ENCODE measurements around the gene CERS5. TPM values are rescaled to one million over a fixed set of nuclear protein-coding genes. Genes with fewer than 3 reads are reported as not detected.

Gene CERS5
- polyA plus RNA-seq, 1 of the 3 experiments (the other 2 are of a cell fraction) = 56.9 TPM

- H3K27me3 ChIP-seq (ENCODE audit: insufficient read depth) = no peaks in the 10 kb centered on the region
- no peak overlapping the region for H3K27ac ChIP-seq (ENCODE audit: low read depth in 2 of 2, low read length in 1 of 2)
- no peak overlapping the region for H3K4me3 ChIP-seq (ENCODE audit: low read depth in 2 of 2, low read length in 1 of 2)
- H3F3A ChIP-seq (replicated peaks; ENCODE audit: insufficient read depth) = peaks cover 74% of the 10 kb centered on the region
- H3K4me1 ChIP-seq (ENCODE audit: control insufficient read depth in 1 of 2, insufficient read depth in 2 of 2, low read depth in 1 of 2, low read length in 1 of 2) = peaks cover 8 to 51% of the 10 kb centered on the region in 2 experiments
- no peak overlapping the region for H3K9ac ChIP-seq
- 100% methylated on average over 1 of the region's 1 CpG for WGBS (ENCODE audit: low lambda C conversion rate)
- peaks cover 24 to 45% of the 10 kb centered on the region in 2 experiments for H3K36me3 ChIP-seq (replicated peaks in 1 of 2; ENCODE audit: control insufficient read depth in 1 of 2, insufficient read depth in 2 of 2, low read length in 1 of 2)
- H2AFZ ChIP-seq (ENCODE audit: low read depth) = no peak overlapping the region
- no peaks in the 10 kb centered on the region for H3K9me2 ChIP-seq
- H4K20me1 ChIP-seq (ENCODE audit: insufficient read depth) = no peaks in the 10 kb centered on the region
- H3K4me2 ChIP-seq = no peak overlapping the region
- no peak for DNase-seq
- peaks cover 40% of the 10 kb centered on the region; the same call in 1 of the 2 replicates for H3K79me2 ChIP-seq (ENCODE audit: insufficient read depth)
- TF ChIP-seq EP300 (IDR thresholded peaks at IDR 0.05; ENCODE audit: borderline replicate concordance in 1 of 2, low read depth in 1 of 2, low read length in 1 of 2) = no peak
- no peak for TF ChIP-seq GABPA (IDR thresholded peaks at IDR 0.05; ENCODE audit: low read depth)
- TF ChIP-seq EZH2phosphoT487 (IDR thresholded peaks at IDR 0.05; ENCODE audit: borderline replicate concordance, low read depth) = no peak
- CTCF ChIA-PET = interaction anchor here (0.6 to 1.7 kb wide), 3 partner anchors 9 to 224 kb away, joined by 3 to 7 read pairs (median 3); no protein-coding TSS in a partner anchor
- H3K9me3 ChIP-seq = no peaks in the 10 kb centered on the region
- POLR2A ChIA-PET = interaction anchor here (0.6 kb wide), 1 partner anchor 84 kb away, joined by 3 read pairs; no protein-coding TSS in a partner anchor
Measured at GRCh38 chr12:50190859-50191258, 23.7 kb upstream of the CERS5 start.

- POLR2A ChIA-PET = no interaction called here
- TF ChIP-seq MEF2A (IDR thresholded peaks at IDR 0.05; ENCODE audit: borderline replicate concordance, low read depth) = no peak
- TF ChIP-seq SMC3 (IDR thresholded peaks at IDR 0.05; ENCODE audit: low read depth, low read length) = no peak
- 0 out of 2 replicates have a peak, but pooled peaks have one; percentile 37 for TF ChIP-seq MAX (IDR thresholded peaks at IDR 0.05; ENCODE audit: low read depth)
- TF ChIP-seq RFX5 (IDR thresholded peaks at IDR 0.05; ENCODE audit: low read length) = no peak
- TF ChIP-seq USF1 (IDR thresholded peaks at IDR 0.05; ENCODE audit: borderline replicate concordance, low read depth) = no peak
- TF ChIP-seq IRF3 (IDR thresholded peaks at IDR 0.05; ENCODE audit: low read depth, low read length) = no peak
- no peak for TF ChIP-seq CTCF (IDR thresholded peaks at IDR 0.05)
- TF ChIP-seq TAF1 (IDR thresholded peaks at IDR 0.05; ENCODE audit: borderline replicate concordance, low read depth, low read length) = no peak
- H3K79me2 ChIP-seq (ENCODE audit: insufficient read depth) = peaks cover 46% of the 10 kb centered on the region; the same call in 1 of the 2 replicates
- peaks cover 8 to 56% of the 10 kb centered on the region in 2 experiments for H3K4me1 ChIP-seq (ENCODE audit: control insufficient read depth in 1 of 2, insufficient read depth in 2 of 2, low read depth in 1 of 2, low read length in 1 of 2)
- H3K9me2 ChIP-seq = no peaks in the 10 kb centered on the region
- no peak overlapping the region for H2AFZ ChIP-seq (ENCODE audit: low read depth)
- peak overlapping the region; percentile 25; the same call in 1 of the 2 replicates for H3K4me2 ChIP-seq
- H3F3A ChIP-seq (replicated peaks; ENCODE audit: insufficient read depth) = peaks cover 59% of the 10 kb centered on the region
- peak overlapping the region; percentile 13 to 93; a peak in 3 of 4 replicates for H3K27ac ChIP-seq (ENCODE audit: low read depth in 2 of 2, low read length in 1 of 2)
- no peak overlapping the region for H3K4me3 ChIP-seq (ENCODE audit: low read depth in 2 of 2, low read length in 1 of 2)
- peak overlapping the region; percentile 54 for H3K9ac ChIP-seq
- H3K36me3 ChIP-seq (replicated peaks in 1 of 2; ENCODE audit: control insufficient read depth in 1 of 2, insufficient read depth in 2 of 2, low read length in 1 of 2) = peaks cover 19 to 35% of the 10 kb centered on the region in 2 experiments
- WGBS (ENCODE audit: low lambda C conversion rate) = 89% methylated on average over 5 of the region's 5 CpGs
- CTCF ChIA-PET = interaction anchor here (1.2 to 2.2 kb wide), 3 partner anchors 13 to 125 kb away, joined by 3 to 6 read pairs (median 5); no protein-coding TSS in a partner anchor
- H3K27me3 ChIP-seq (ENCODE audit: insufficient read depth) = no peaks in the 10 kb centered on the region
- no peaks in the 10 kb centered on the region for H3K9me3 ChIP-seq
- no peaks in the 10 kb centered on the region for H4K20me1 ChIP-seq (ENCODE audit: insufficient read depth)
- no peak for DNase-seq
Measured at GRCh38 chr12:50188875-50189575, 21.9 kb upstream of the CERS5 start.
